Sigmoid colon (tissue), 4 donors: ENCODE data around the gene RGS14.
A peak's percentile ranks its signal among the peaks of the same experiment; 100 is the strongest.

ENCODE experiments used
- CTCF ChIP-seq, 4 experiments: fragments of 450-650 bp in 3 of 4; fragments of 200-600 bp in 1 of 4; IDR thresholded peaks; one replicate each; pipeline ENCODE4 v1.5.1; 2016 to 2019; ENCODE audit warnings: antibody characterized with exemption in 4 of 4, mild to moderate bottlenecking in 3 of 4, moderate library complexity in 2 of 4
- POLR2A ChIP-seq, 2 donors: fragments of 450-650 bp; IDR thresholded peaks; one replicate each; pipeline ENCODE4 v1.6.1; 2016; ENCODE audit warnings: antibody characterized with exemption in 2 of 2, mild to moderate bottlenecking in 2 of 2, moderate library complexity in 2 of 2
- POLR2AphosphoS5 ChIP-seq, 4 donors: sonication (generic); formaldehyde crosslinking; IDR thresholded peaks; one replicate each; pipeline ENCODE4 v1.6.1; 2017; ENCODE audit warnings: antibody characterized with exemption in 4 of 4

GRCh38 chr5:177403792-177404640 is 46.3 kb downstream of the RGS14 start:
- TF ChIP-seq POLR2AphosphoS5 (IDR thresholded peaks at IDR 0.05) (peak in 2 of 4 donors; percentile 40 to 43), CTCF (IDR thresholded peaks at IDR 0.05) (peak; percentile 45 to 79 (median 69)), POLR2A (IDR thresholded peaks at IDR 0.05) (no peak)
